NCI-H128 (cell line): Measurements from ENCODE around the gene RAB11FIP5.

Source experiments
- DNase-seq: peaks from one replicate; lab custom pipeline; 2025; ENCODE audit not compliant: unreplicated experiment; lab: John Stamatoyannopoulos, UW

The RAB11FIP5 gene

GRCh38 chr2:73088211-73088610, 24.5 kb downstream of the RAB11FIP5 start:
- no peak for DNase-seq

GRCh38 chr2:73087311-73087710, 25.4 kb downstream of the RAB11FIP5 start:
- DNase-seq, result no peak

GRCh38 chr2:73085691-73086090, 27.1 kb downstream of the RAB11FIP5 start:
- DNase-seq, result peak; percentile 71

- DNase-seq, result no peak
These were observed 27.8 kb downstream of the RAB11FIP5 start for GRCh38 chr2:73084971-73085370.

GRCh38 chr2:73083886-73084800, 28.6 kb downstream of the RAB11FIP5 start:
- no peak for DNase-seq

- no peak for DNase-seq
These were observed 30.0 kb downstream of the RAB11FIP5 start for GRCh38 chr2:73082523-73083410.

GRCh38 chr2:73081181-73081671, 31.5 kb downstream of the RAB11FIP5 start:
- DNase-seq, result no peak

- no peak for DNase-seq
These were observed 32.2 kb downstream of the RAB11FIP5 start for GRCh38 chr2:73080321-73081131.

GRCh38 chr2:73079636-73080035, 33.1 kb downstream of the RAB11FIP5 start:
- DNase-seq, result no peak

- no peak for DNase-seq
These were observed 34.0 kb downstream of the RAB11FIP5 start for GRCh38 chr2:73078457-73079411.

GRCh38 chr2:73077424-73077795, 35.3 kb downstream of the RAB11FIP5 start:
- no peak for DNase-seq

- no peak for DNase-seq
These were observed 35.9 kb downstream of the RAB11FIP5 start for GRCh38 chr2:73076701-73077423.

GRCh38 chr2:73075477-73076373, 37.0 kb downstream of the RAB11FIP5 start:
- no peak for DNase-seq

GRCh38 chr2:73074110-73075069, 38.4 kb downstream of the RAB11FIP5 start:
- no peak for DNase-seq

- DNase-seq, result no peak
These were observed 40.3 kb downstream of the RAB11FIP5 start for GRCh38 chr2:73072416-73072815.

- DNase-seq, result no peak
These were observed 40.7 kb downstream of the RAB11FIP5 start for GRCh38 chr2:73072129-73072395.
